ENCODE data around the gene PLXNC1. TPM values are rescaled to one million over a fixed set of nuclear protein-coding genes. Genes with fewer than 3 reads are reported as not detected.

Gene PLXNC1
- total and polyA plus RNA-seq, 7 donors, result 1.2 to 10.2 (median 4.3) TPM

DNA sequence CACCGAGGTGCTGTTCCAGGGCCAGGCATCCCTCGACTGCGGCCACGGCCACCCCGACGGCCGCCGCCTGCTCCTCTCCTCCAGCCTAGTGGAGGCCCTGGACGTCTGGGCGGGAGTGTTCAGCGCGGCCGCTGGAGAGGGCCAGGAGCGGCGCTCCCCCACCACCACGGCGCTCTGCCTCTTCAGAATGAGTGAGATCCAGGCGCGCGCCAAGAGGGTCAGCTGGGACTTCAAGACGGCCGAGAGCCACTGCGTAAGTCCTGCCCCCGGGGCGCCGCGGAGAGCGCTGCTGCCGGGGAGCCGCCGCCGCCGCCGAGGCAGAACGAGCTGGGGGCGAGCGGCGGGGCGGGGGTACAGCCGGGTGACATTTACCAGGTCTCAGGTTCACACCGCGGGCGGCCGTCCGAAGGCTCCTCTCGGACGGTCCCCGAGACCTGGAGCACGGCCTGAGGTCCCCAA is 1.4 kb downstream of the PLXNC1 start:
- WGBS, 2 donors, result 0 to 1% methylated on average over 49 of the region's 49 CpGs
- intact Hi-C loops (cut with DNase I), result loop anchor here (5.0 kb wide), 2 partner anchors 112 to 282 kb away; no protein-coding TSS in a partner anchor
- peaks cover 0 to 27% (median 25%) of the 10 kb centered on the region in 4 donors for H3K4me1 ChIP-seq
- H3K4me3 ChIP-seq, result peak overlapping the region; percentile 18 to 70 (median 62)
- no peaks in the 10 kb centered on the region for H3K9me3 ChIP-seq
- peak overlapping the region in 1 of 4 donors; percentile 34 for H3K27ac ChIP-seq
- H3K36me3 ChIP-seq, result no peaks in the 10 kb centered on the region
- TF ChIP-seq EP300 (IDR thresholded peaks at IDR 0.05), result no peak
- no peak for TF ChIP-seq POLR2A (IDR thresholded peaks at IDR 0.05)
- TF ChIP-seq, protein P1, sequence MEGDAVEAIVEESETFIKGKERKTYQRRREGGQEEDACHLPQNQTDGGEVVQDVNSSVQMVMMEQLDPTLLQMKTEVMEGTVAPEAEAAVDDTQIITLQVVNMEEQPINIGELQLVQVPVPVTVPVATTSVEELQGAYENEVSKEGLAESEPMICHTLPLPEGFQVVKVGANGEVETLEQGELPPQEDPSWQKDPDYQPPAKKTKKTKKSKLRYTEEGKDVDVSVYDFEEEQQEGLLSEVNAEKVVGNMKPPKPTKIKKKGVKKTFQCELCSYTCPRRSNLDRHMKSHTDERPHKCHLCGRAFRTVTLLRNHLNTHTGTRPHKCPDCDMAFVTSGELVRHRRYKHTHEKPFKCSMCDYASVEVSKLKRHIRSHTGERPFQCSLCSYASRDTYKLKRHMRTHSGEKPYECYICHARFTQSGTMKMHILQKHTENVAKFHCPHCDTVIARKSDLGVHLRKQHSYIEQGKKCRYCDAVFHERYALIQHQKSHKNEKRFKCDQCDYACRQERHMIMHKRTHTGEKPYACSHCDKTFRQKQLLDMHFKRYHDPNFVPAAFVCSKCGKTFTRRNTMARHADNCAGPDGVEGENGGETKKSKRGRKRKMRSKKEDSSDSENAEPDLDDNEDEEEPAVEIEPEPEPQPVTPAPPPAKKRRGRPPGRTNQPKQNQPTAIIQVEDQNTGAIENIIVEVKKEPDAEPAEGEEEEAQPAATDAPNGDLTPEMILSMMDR (IDR thresholded peaks at IDR 0.05), result no peak
- TF ChIP-seq POLR2AphosphoS5 (IDR thresholded peaks at IDR 0.05), result no peak
- peaks cover 0 to 23% (median 15%) of the 10 kb centered on the region in 3 donors for H3K27me3 ChIP-seq
- DNase-seq, result peak; percentile 71

DNA sequence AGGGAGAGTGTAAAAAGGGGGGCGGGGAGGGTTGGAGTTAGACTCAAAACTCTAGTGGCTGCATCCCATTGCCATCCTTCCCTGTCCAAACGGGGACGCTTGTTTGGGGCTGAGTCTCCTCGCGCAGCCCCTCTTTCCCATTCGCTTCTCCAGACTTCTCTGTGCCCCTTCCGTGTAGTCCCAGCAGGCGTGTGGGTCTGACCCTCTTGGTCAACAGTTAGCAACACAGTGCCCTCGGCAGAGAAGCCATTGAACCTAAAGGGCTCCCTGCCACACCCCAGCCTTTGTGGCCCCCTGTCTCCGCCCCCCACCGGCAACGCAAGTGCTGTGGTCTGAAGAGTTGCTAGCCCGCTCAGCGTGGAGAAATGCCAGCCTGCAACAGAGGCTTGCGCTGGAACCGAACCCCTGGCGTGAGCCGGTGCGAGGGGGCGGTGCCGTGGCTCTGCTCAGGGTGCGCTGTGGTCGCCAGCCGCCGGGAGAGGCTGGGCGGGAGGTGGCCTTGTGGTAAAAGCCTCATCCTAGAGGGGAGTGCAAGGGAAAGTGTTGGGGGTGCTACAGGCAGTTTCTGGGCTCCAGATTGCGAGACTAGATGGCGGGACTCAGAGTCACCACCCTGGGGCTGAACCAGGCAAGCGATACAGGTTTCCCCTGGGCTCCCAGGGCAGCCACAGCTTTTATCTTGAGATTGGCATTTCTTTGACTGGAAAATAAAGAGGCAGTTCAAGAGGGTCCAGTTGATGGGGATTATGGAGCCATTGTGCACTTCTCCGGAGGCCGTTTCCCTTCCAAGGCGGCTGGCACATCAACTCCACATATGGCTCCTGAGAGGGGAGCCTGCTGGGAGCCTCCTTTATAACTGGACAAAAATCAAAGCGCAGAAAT is 2.1 kb downstream of the PLXNC1 start:
- intact Hi-C loops (cut with DNase I), result no loop called here
- WGBS, 2 donors, result 4 to 10% methylated on average over 33 of the region's 33 CpGs
- Histone ChIP-seq H3K9me3 (no peaks in the 10 kb centered on the region), H3K4me1 (peaks cover 0 to 27% (median 25%) of the 10 kb centered on the region in 4 donors), H3K27me3 (peaks cover 0 to 23% (median 15%) of the 10 kb centered on the region in 3 donors), H3K4me3 (peak overlapping the region in 3 of 4 donors; percentile 59 to 70 (median 65)), H3K27ac (peak overlapping the region in 1 of 4 donors; percentile 34), H3K36me3 (no peaks in the 10 kb centered on the region)
- no peak for TF ChIP-seq POLR2A (IDR thresholded peaks at IDR 0.05)
- no peak for TF ChIP-seq POLR2AphosphoS5 (IDR thresholded peaks at IDR 0.05)
- TF ChIP-seq EP300 (IDR thresholded peaks at IDR 0.05), result no peak
- TF ChIP-seq, protein P1 (IDR thresholded peaks at IDR 0.05), result no peak
- DNase-seq, result no peak

DNA sequence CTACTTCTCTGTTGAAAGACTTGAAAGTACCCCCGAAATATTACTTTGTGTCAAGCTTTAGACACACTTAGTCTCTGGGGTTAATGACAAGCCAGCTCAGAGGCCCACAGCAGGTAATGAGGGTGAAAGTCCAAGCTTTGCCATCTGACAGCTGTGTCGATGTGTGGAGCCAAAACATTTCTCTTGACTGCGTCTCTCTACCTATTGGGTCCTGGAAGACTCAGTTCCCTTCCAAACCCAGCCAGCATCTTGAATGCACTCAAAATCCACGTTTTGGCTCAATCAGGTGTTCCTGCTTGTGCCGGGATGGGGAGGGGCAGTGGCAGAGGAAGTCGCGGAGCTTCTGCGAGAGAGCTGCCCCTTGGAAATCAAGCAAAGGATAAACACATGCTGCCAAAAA is 3.2 kb downstream of the PLXNC1 start:
- Histone ChIP-seq H3K9me3 (no peaks in the 10 kb centered on the region), H3K27me3 (peaks cover 0 to 23% (median 15%) of the 10 kb centered on the region in 3 donors), H3K27ac (no peak overlapping the region), H3K4me3 (no peak overlapping the region), H3K4me1 (peaks cover 0 to 27% (median 23%) of the 10 kb centered on the region in 4 donors), H3K36me3 (no peaks in the 10 kb centered on the region)
- 8 to 42% methylated on average over 8 of the region's 8 CpGs for WGBS, 2 donors
- intact Hi-C loops (cut with DNase I), result no loop called here
- TF ChIP-seq, protein P1 (IDR thresholded peaks at IDR 0.05), result no peak
- TF ChIP-seq EP300 (IDR thresholded peaks at IDR 0.05) (no peak), POLR2A (IDR thresholded peaks at IDR 0.05) (no peak), POLR2AphosphoS5 (IDR thresholded peaks at IDR 0.05) (no peak)
- no peak for DNase-seq

DNA sequence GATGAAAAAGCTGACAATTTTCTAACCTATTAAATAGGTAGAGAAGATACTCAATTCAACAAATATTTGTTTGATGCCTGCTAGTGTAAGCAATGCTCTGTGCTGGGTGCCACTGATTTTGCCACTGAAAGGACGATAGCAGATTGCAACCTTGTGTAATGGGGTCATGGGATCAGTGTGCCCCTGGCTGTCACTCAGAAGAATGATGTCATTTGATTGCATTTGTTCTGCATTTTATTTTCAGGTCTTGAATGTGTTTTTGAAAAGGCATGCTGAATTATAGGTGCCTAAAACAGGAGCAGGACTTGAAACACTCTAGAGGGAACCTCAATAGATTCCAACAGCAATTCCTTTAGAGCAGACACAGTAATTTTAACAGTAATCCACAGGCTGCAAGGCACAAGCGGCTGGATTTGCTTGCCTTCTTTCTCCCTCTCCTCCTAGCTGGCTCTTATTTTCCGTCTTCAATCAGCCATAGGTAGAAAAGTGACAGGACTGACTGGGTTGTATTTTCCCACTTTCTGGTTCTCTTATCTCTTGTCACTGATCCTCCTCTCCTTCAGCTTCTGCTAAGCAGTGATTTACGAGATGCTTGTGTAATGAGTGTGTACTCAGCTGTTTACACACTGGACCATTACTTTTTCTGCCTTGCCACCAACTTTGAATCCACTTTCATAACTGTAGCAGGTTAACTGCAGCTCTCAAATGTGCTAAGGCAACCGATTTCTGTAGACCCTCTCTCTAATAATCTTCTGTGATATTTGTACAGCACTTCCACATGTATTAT is 4.1 kb downstream of the PLXNC1 start:
- Histone ChIP-seq H3K27ac (no peak overlapping the region), H3K4me3 (no peak overlapping the region), H3K4me1 (peaks cover 0 to 27% (median 23%) of the 10 kb centered on the region in 4 donors), H3K9me3 (no peaks in the 10 kb centered on the region), H3K36me3 (no peaks in the 10 kb centered on the region), H3K27me3 (peaks cover 0 to 23% (median 15%) of the 10 kb centered on the region in 3 donors)
- WGBS, 2 donors, result 12 to 55% methylated on average over 5 of the region's 5 CpGs
- intact Hi-C loops (cut with DNase I), result no loop called here
- TF ChIP-seq POLR2A (IDR thresholded peaks at IDR 0.05), result no peak
- TF ChIP-seq EP300 (IDR thresholded peaks at IDR 0.05), result no peak
- TF ChIP-seq, protein P1 (IDR thresholded peaks at IDR 0.05), result no peak
- TF ChIP-seq POLR2AphosphoS5 (IDR thresholded peaks at IDR 0.05), result no peak
- no peak for DNase-seq
